Ovary (tissue), 3 donors: ENCODE data around the gene RASAL2.

Source experiments
- EP300 ChIP-seq: sonication (generic); formaldehyde crosslinking; IDR thresholded peaks from one replicate; pipeline ENCODE4 v1.6.1; 2017; ENCODE audit warnings: antibody characterized with exemption
- POLR2A ChIP-seq: fragments of 450-650 bp; IDR thresholded peaks from one replicate; pipeline ENCODE4 v1.6.1; 2017; ENCODE audit warnings: antibody characterized with exemption, mild to moderate bottlenecking, moderate library complexity
- TF ChIP-seq, protein P1 (sequence below), 3 donors: fragments of 450-650 bp in 2 of 3; fragments of 200-600 bp in 1 of 3; IDR thresholded peaks; one replicate each; pipeline versions ENCODE4 v1.5.1 to v1.8.0; 2016 to 2022; ENCODE audit warnings: antibody characterized with exemption in 3 of 3, mild to moderate bottlenecking in 1 of 3
- donor health status: DM: no; HTN: no; CAD: no.

DNA sequence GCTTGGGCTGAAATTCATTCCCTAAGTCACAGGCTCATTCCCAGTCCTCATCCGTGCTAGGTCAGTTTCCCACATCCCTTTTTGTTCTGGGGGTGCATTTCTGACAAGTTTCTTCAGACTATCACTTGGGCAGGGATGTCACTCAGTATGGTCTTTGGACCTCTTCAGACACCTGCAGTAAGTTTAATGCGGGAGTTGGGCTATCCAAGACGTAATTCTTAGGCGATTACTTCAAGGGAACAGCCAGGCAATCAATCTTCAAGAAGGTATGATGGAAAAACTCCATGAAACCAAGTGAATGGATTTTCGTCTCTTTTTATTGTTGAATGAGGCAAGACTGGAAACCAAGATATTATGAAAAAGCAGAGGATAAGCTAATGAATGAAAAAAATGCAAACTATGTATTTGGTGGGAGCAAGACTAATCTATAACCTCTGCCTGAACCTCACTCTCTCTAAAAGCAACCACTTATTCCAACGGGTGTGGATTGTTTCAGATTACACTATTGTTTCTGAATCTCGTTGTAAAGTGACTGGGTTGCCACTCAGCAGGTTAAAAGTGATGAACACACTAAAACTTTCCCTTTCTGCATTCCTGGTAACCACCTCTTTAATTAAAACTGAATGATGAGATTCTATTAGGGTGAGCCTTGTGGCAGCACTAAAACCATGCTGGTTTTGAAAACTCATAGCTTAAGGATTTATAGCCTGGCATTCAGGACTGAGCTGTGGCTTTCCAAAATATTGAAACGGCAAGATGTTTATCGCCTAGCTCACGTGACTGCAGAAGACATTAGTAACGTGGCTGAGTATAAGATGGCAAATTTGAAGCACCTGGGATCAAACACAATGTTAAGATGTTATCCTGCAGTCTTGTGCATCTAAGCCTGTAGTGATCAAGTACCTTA lies 1.1 kb downstream of the RASAL2 start:
- TF ChIP-seq EP300 (no peak), POLR2A (no peak)
- TF ChIP-seq, protein P1, sequence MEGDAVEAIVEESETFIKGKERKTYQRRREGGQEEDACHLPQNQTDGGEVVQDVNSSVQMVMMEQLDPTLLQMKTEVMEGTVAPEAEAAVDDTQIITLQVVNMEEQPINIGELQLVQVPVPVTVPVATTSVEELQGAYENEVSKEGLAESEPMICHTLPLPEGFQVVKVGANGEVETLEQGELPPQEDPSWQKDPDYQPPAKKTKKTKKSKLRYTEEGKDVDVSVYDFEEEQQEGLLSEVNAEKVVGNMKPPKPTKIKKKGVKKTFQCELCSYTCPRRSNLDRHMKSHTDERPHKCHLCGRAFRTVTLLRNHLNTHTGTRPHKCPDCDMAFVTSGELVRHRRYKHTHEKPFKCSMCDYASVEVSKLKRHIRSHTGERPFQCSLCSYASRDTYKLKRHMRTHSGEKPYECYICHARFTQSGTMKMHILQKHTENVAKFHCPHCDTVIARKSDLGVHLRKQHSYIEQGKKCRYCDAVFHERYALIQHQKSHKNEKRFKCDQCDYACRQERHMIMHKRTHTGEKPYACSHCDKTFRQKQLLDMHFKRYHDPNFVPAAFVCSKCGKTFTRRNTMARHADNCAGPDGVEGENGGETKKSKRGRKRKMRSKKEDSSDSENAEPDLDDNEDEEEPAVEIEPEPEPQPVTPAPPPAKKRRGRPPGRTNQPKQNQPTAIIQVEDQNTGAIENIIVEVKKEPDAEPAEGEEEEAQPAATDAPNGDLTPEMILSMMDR (IDR thresholded peaks at IDR 0.05) = no peak
